Left ventricle myocardium inferior (tissue), 1 donor: ENCODE data around the gene PLXNB1. TPM values are rescaled to one million over a fixed set of nuclear protein-coding genes. Genes with fewer than 3 reads are reported as not detected.
"Not testable (repeated sequence)": the region's sequence is repeated elsewhere in the genome, so short reads cannot be mapped to it uniquely, and the experiment has no call there.

Source experiments
- DNase-seq: peaks from one replicate; pipeline ENCODE4 v3.0.0-alpha.2; 2020
- H3K27ac ChIP-seq: fragments of 200-600 bp; replicated peaks from 2 replicates; pipeline ENCODE4 v1.8.0; 2021
- H3K27me3 ChIP-seq: fragments of 200-600 bp; 2 replicates; pipeline ENCODE4 v1.8.0; 2021; ENCODE audit warnings: low read depth
- H3K36me3 ChIP-seq: fragments of 200-600 bp; 2 replicates; pipeline ENCODE4 v1.8.0; 2021
- H3K4me1 ChIP-seq: fragments of 200-600 bp; 2 replicates; pipeline ENCODE4 v1.8.0; 2021
- H3K4me3 ChIP-seq: fragments of 200-600 bp; 2 replicates; pipeline ENCODE4 v1.8.0; 2021; ENCODE audit warnings: mild to moderate bottlenecking, moderate library complexity
- H3K9me3 ChIP-seq: fragments of 200-600 bp; replicated peaks from 2 replicates; pipeline ENCODE4 v1.8.0; 2021
- CTCF ChIP-seq: fragments of 200-600 bp; IDR thresholded peaks from 2 replicates; pipeline ENCODE4 v1.8.0; 2021; ENCODE audit warnings: antibody characterized with exemption, mild to moderate bottlenecking, borderline replicate concordance
- intact Hi-C: fragments of 100-400 bp; cut with micrococcal nuclease; formaldehyde crosslinking; loops from one replicate; pipeline ENCODE4 v1.11.0; 2022
- total RNA-seq: library from RNA; stranded (reverse); fragmentation: NEBNext Ultra II Directional; extraction: Animal tissue kit (Norgen Biotek cat#: 25700); gene quantifications from one replicate; pipeline ENCODE4 v1.2.1, GENCODE V29; 2021
- donor health status: DM: no; HTN: yes; CAD: no; lungs with severe emphysema.

The PLXNB1 gene
- total RNA-seq, 1 donor from 2014 or later, result 42.6 TPM

DNA sequence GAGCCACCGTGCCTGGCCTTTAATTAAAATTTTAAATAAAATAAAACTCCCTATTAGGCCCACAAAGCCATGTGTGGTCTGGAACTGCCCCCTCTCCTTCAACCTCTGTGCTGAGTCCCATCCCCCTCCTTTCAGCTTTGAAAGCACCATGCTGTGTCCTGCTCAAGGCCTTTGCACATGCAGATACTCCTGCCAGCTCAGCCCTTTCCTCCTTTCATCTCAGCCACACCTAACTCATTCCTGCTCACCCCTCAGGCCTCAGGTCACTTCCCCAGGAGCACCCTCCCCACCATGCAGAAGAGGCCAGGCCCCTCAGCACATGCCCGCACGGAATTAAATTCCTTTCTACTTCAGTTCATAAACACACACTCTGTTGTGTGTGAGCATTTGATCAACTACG is 44.7 kb upstream of the PLXNB1 start:
- intact Hi-C loops, result no loop called here
- Histone ChIP-seq H3K4me1 (peaks cover 69% of the 10 kb centered on the region), H3K27ac (no peak overlapping the region), H3K27me3 (no peaks in the 10 kb centered on the region), H3K4me3 (no peak overlapping the region), H3K36me3 (peaks cover under 1% of the 10 kb centered on the region), H3K9me3 (no peaks in the 10 kb centered on the region)
- TF ChIP-seq CTCF, result no peak
- no peak for DNase-seq

GRCh38 chr3:48474031-48474430 is 44.1 kb upstream of the PLXNB1 start:
- intact Hi-C loops, H3K9me3 ChIP-seq, DNase-seq, H3K27me3 ChIP-seq, H3K4me3 ChIP-seq, H3K36me3 ChIP-seq: not testable (repeated sequence)
- H3K27ac ChIP-seq, result peak overlapping the region; percentile 99
- H3K4me1 ChIP-seq, result peaks cover 71% of the 10 kb centered on the region

- intact Hi-C loops, result no loop called here
- Histone ChIP-seq H3K27ac (peak overlapping the region; percentile 99), H3K4me3 (peak overlapping the region; percentile 85), H3K36me3 (peaks cover 11% of the 10 kb centered on the region), H3K27me3 (no peaks in the 10 kb centered on the region), H3K9me3 (no peaks in the 10 kb centered on the region), H3K4me1 (peaks cover 73% of the 10 kb centered on the region)
- no peak for TF ChIP-seq CTCF
- DNase-seq, result no peak
These were observed 43.7 kb upstream of the PLXNB1 start for GRCh38 chr3:48473617-48473952.

GRCh38 chr3:48472923-48473616 is 43.2 kb upstream of the PLXNB1 start:
- TF ChIP-seq CTCF, result peak; percentile 58
- H3K27me3 ChIP-seq, result no peaks in the 10 kb centered on the region
- H3K4me1 ChIP-seq, result peaks cover 73% of the 10 kb centered on the region
- peak overlapping the region; percentile 99 for H3K27ac ChIP-seq
- H3K36me3 ChIP-seq, result peaks cover 16% of the 10 kb centered on the region
- H3K9me3 ChIP-seq, result no peaks in the 10 kb centered on the region
- H3K4me3 ChIP-seq, result peak overlapping the region; percentile 85
- peak; percentile 91 for DNase-seq
- intact Hi-C loops, result no loop called here

DNA sequence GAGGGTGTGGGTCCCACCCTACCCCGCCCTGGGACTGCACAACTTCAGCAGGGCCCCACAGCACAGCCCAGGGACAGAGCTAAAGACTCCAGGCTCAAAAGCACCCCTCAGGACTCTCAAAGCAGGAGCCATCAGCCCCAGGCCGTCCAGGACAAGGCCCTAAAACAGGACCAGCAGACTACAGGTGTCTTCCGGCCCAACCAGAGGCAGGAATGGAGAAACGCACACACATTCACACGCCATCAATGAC is 42.7 kb upstream of the PLXNB1 start:
- Histone ChIP-seq H3K4me1 (peaks cover 73% of the 10 kb centered on the region), H3K27me3 (no peaks in the 10 kb centered on the region), H3K36me3 (peaks cover 21% of the 10 kb centered on the region), H3K4me3 (peak overlapping the region; percentile 85), H3K27ac (peak overlapping the region; percentile 99), H3K9me3 (no peaks in the 10 kb centered on the region)
- no peak for DNase-seq
- TF ChIP-seq CTCF, result no peak
- intact Hi-C loops, result no loop called here

- TF ChIP-seq CTCF, result no peak
- Histone ChIP-seq H3K27me3 (no peaks in the 10 kb centered on the region), H3K9me3 (no peaks in the 10 kb centered on the region), H3K36me3 (peaks cover 27% of the 10 kb centered on the region), H3K27ac (peak overlapping the region; percentile 99), H3K4me1 (peaks cover 86% of the 10 kb centered on the region), H3K4me3 (peak overlapping the region; percentile 85)
- intact Hi-C loops, result no loop called here
- DNase-seq, result no peak
These were observed 40.4 kb upstream of the PLXNB1 start for GRCh38 chr3:48470286-48470685.
